ENCODE data around the gene PFDN4. TPM values are rescaled to one million over a fixed set of nuclear protein-coding genes. Genes with fewer than 3 reads are reported as not detected.

The PFDN4 gene
- total and polyA plus RNA-seq, 2 donors (not counting 1 experiment from before 2014, with no cell fraction given): 9.1 to 16.8 TPM

GRCh38 chr20:54173653-54174456 is 34.0 kb upstream of the PFDN4 start, which contains the start of gene CYP24A1:
CYP24A1 (minus strand) TSS chr20:54173986; CDS start chr20:54173579, 407 bp downstream.
- Histone ChIP-seq H3K27ac (ENCODE audit: low read length in 2 of 2) (no peak within 1 kb of the TSS), H3K9me3 (ENCODE audit: control extremely low read depth in 1 of 3, control insufficient read depth in 2 of 3, insufficient read depth in 1 of 3, low read length in 2 of 3) (peaks cover 0 to 2% (median 0%) of the 10 kb centered on the region in 3 donors), H3K27me3 (replicated peaks in 1 of 4; ENCODE audit: control extremely low read depth in 1 of 4, control insufficient read depth in 3 of 4, insufficient read depth in 4 of 4, low read length in 3 of 4) (peaks cover 0 to 41% (median 24%) of the 10 kb centered on the region in 4 experiments), H3K4me2 (replicated peaks; ENCODE audit: low read depth, low read length, poor library complexity, severe bottlenecking) (peak within 1 kb of the TSS; percentile 25), H3K9ac (ENCODE audit: low read length) (no peak within 1 kb of the TSS), H3K4me1 (ENCODE audit: control insufficient read depth in 2 of 2, insufficient read depth in 2 of 2, low read length in 2 of 2) (peaks cover 5 to 14% of the 10 kb centered on the region in 2 donors), H4K20me1 (ENCODE audit: control insufficient read depth, insufficient read depth, low read length, poor library complexity, severe bottlenecking) (no peaks in the 10 kb centered on the region), H3K36me3 (replicated peaks in 1 of 2; ENCODE audit: control extremely low read depth in 1 of 2, control insufficient read depth in 1 of 2, extremely low read depth in 1 of 2, insufficient read depth in 2 of 2, low read length in 1 of 2) (no peaks in the 10 kb centered on the region), H2AFZ (ENCODE audit: insufficient read depth, low read depth, low read length, poor library complexity, severe bottlenecking) (peak within 1 kb of the TSS; percentile 10), H3K79me2 (ENCODE audit: control insufficient read depth, insufficient read depth, low read length) (no peaks in the 10 kb centered on the region), H3K4me3 (ENCODE audit: control extremely low read depth in 1 of 5, extremely low read depth in 1 of 5, insufficient read depth in 1 of 5, low read depth in 2 of 5, low read length in 4 of 5) (no peak within 1 kb of the TSS)
- H3K9me3 Mint-ChIP-seq (ENCODE audit: insufficient read depth): no peaks in the 10 kb centered on the region
- no peak within 1 kb of the TSS for H3K27ac Mint-ChIP-seq
- intact Hi-C loops (cut with micrococcal nuclease): no loop called here
- WGBS (ENCODE audit: insufficient coverage): 5% methylated on average over 54 of the region's 61 CpGs
- TF ChIP-seq CTCF (IDR thresholded peaks at IDR 0.05): no peak
- TF ChIP-seq EZH2 (IDR thresholded peaks at IDR 0.05; ENCODE audit: borderline replicate concordance, insufficient read depth, low read depth, low read length, poor library complexity, severe bottlenecking): no peak
- DNase-seq (no peak), ATAC-seq (ENCODE audit: low read depth) (no peak)
- ChIA-PET POLR2A (no interaction called here), CTCF (no interaction called here)
- peaks cover 17% of the 10 kb centered on the region for H3K4me1 Mint-ChIP-seq
- peak within 1 kb of the TSS; percentile 41 for H3K4me3 Mint-ChIP-seq
- H3K27me3 Mint-ChIP-seq: peaks cover 74% of the 10 kb centered on the region
